Measurements from ENCODE around the gene LRRC8C.

The LRRC8C gene

DNA sequence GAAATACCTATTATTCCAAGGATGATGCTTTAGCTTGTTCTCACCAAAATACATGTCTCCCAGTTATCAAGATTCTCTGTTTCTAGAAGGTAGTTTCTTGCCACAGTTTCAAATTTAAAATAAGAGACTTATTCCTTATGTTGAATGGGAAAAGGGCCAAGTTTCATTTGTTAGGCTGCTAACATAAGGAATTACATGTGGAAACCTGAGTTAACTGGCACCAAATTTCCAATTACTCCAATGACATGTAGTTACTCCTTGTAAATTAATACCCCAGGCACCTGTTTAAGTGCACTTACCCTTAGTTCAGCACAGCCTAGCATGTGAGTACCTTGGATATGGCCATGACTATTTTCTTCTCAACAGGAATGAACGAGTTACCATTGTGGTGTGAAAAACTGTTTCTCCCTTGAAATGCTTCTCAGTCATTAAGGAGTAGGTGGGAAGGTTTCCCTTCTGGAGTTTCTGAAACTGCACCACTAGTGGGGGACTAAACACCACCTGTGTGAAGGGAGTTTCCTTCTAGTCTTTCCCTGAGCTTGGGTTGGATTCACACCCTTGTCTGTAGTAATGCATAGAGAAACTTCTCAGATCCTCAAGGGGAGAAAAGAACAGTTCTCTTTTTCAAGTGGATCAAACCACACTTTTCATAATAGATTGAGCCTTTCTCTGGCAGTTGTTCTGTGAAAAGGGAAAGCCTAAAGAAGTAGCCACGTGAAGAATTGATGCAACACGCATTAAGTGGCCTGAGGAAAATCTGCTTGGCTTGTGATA is 32.3 kb upstream of the LRRC8C start:
- H3K27ac Mint-ChIP-seq (ENCODE audit: low read depth), result no peak overlapping the region

GRCh38 chr1:89602871-89603404 is 30.0 kb upstream of the LRRC8C start:
- Mint-ChIP-seq H3K27me3 (no peaks in the 10 kb centered on the region), H3K36me3 (ENCODE audit: insufficient read depth) (peaks cover 5% of the 10 kb centered on the region), H3K9me3 (no peaks in the 10 kb centered on the region), H3K27ac (ENCODE audit: low read depth) (peak overlapping the region; percentile 42), H3K4me1 (peaks cover 57% of the 10 kb centered on the region), H3K4me3 (peak overlapping the region; percentile 16)
- no peak for DNase-seq (ENCODE audit: low spot score in 2 of 2)
- ATAC-seq (replicated peaks; ENCODE audit: extremely low read depth, poor library complexity, severe bottlenecking), result no peak

More for the DNA sequence above, 32.3 kb upstream of the LRRC8C start:
- Mint-ChIP-seq H3K4me1 (peaks cover 34% of the 10 kb centered on the region), H3K9me3 (no peaks in the 10 kb centered on the region), H3K27me3 (no peaks in the 10 kb centered on the region), H3K36me3 (ENCODE audit: insufficient read depth) (no peaks in the 10 kb centered on the region), H3K4me3 (no peak overlapping the region)
- no peak for DNase-seq (ENCODE audit: low spot score in 2 of 2)
- no peak for ATAC-seq (replicated peaks; ENCODE audit: extremely low read depth, poor library complexity, severe bottlenecking)

DNA sequence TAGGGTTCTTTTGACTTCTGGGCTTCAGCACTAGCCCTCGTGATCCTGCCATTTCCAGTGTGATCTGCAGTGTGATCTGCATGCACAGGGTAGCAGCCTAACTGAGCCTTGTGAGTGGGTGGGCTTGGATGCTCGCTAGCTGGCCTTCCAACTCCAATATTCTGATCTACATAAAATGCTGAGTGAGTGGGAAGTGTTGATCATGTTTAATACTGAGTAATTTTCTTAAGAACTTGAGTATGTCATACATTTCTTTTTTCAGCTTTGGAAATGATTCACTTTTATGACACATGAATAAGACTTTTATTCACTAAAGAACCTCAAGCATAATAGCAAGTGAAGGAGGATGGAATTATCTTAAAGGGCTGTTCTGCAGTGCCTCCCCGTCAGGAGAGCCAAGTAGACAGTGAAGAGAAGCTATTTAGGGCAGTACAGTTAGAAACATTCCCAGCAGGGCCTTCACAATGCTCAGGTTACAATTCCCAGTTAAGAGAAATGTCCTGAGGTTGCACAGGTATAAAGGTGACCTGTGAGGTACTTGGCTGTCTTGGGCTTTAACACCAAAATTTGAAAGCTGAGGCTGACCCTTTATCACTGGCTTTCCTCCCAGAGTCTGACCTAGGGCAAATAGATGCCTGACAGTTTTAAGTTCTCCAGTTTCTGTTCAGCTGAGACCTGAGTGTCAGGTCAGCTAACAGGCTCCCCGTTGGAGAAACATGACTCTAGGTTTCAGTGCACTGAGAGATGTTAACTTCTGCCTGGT is 29.1 kb upstream of the LRRC8C start:
- Mint-ChIP-seq H3K4me1 (peaks cover 64% of the 10 kb centered on the region), H3K36me3 (ENCODE audit: insufficient read depth) (peaks cover 11% of the 10 kb centered on the region), H3K27ac (ENCODE audit: low read depth) (peak overlapping the region; percentile 42), H3K9me3 (no peaks in the 10 kb centered on the region), H3K27me3 (no peaks in the 10 kb centered on the region), H3K4me3 (no peak overlapping the region)
- DNase-seq (ENCODE audit: low spot score in 2 of 2) (no peak), ATAC-seq (replicated peaks; ENCODE audit: extremely low read depth, poor library complexity, severe bottlenecking) (no peak)

GRCh38 chr1:89604414-89604735 is 28.5 kb upstream of the LRRC8C start:
- Mint-ChIP-seq H3K36me3 (ENCODE audit: insufficient read depth) (peaks cover 14% of the 10 kb centered on the region), H3K9me3 (no peaks in the 10 kb centered on the region), H3K4me1 (peaks cover 64% of the 10 kb centered on the region), H3K27me3 (no peaks in the 10 kb centered on the region), H3K4me3 (no peak overlapping the region), H3K27ac (ENCODE audit: low read depth) (no peak overlapping the region)
- no peak for DNase-seq (ENCODE audit: low spot score in 2 of 2)
- ATAC-seq (replicated peaks; ENCODE audit: extremely low read depth, poor library complexity, severe bottlenecking), result no peak

GRCh38 chr1:89605692-89606091 is 27.2 kb upstream of the LRRC8C start:
- DNase-seq (ENCODE audit: low spot score in 2 of 2), result no peak
- Mint-ChIP-seq H3K4me3 (no peak overlapping the region), H3K27me3 (no peaks in the 10 kb centered on the region), H3K9me3 (no peaks in the 10 kb centered on the region), H3K27ac (ENCODE audit: low read depth) (peak overlapping the region; percentile 98), H3K4me1 (peaks cover 74% of the 10 kb centered on the region), H3K36me3 (ENCODE audit: insufficient read depth) (peaks cover 18% of the 10 kb centered on the region)
- no peak for ATAC-seq (replicated peaks; ENCODE audit: extremely low read depth, poor library complexity, severe bottlenecking)

- peaks cover 81% of the 10 kb centered on the region for H3K4me1 Mint-ChIP-seq
- peaks cover 21% of the 10 kb centered on the region for H3K36me3 Mint-ChIP-seq (ENCODE audit: insufficient read depth)
- no peaks in the 10 kb centered on the region for H3K9me3 Mint-ChIP-seq
- ATAC-seq (replicated peaks; ENCODE audit: extremely low read depth, poor library complexity, severe bottlenecking), result no peak
- no peak for DNase-seq (ENCODE audit: low spot score in 2 of 2)
- H3K27ac Mint-ChIP-seq (ENCODE audit: low read depth), result peak overlapping the region; percentile 98
- peak overlapping the region; percentile 33 for H3K4me3 Mint-ChIP-seq
- no peaks in the 10 kb centered on the region for H3K27me3 Mint-ChIP-seq
Observed at GRCh38 chr1:89606227-89606980, 26.5 kb upstream of the LRRC8C start.

DNA sequence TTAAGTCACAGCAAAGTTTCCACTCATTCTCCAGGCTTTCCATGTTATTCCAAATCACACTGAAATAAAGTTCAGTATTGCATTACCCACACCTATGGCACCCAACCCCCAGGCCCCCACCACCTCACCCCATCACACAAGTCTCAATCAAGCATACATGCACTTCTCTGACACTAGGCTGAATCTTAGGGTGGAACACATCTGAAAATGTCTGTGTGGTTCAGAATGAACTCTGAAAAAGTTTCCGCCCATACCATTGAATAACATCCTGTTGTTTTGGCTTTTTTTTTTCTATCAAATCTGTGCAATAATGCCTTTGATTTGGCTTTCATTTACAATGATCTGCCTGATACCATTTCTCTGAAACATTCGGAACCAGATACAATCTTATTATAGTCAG is 25.8 kb upstream of the LRRC8C start:
- peak; percentile 38 for ATAC-seq (replicated peaks; ENCODE audit: extremely low read depth, poor library complexity, severe bottlenecking)
- peaks cover 21% of the 10 kb centered on the region for H3K36me3 Mint-ChIP-seq (ENCODE audit: insufficient read depth)
- no peaks in the 10 kb centered on the region for H3K9me3 Mint-ChIP-seq
- H3K4me1 Mint-ChIP-seq, result peaks cover 84% of the 10 kb centered on the region
- peak overlapping the region; percentile 98 for H3K27ac Mint-ChIP-seq (ENCODE audit: low read depth)
- no peak for DNase-seq (ENCODE audit: low spot score in 2 of 2)
- peak overlapping the region; percentile 46 for H3K4me3 Mint-ChIP-seq
- H3K27me3 Mint-ChIP-seq, result no peaks in the 10 kb centered on the region

DNA sequence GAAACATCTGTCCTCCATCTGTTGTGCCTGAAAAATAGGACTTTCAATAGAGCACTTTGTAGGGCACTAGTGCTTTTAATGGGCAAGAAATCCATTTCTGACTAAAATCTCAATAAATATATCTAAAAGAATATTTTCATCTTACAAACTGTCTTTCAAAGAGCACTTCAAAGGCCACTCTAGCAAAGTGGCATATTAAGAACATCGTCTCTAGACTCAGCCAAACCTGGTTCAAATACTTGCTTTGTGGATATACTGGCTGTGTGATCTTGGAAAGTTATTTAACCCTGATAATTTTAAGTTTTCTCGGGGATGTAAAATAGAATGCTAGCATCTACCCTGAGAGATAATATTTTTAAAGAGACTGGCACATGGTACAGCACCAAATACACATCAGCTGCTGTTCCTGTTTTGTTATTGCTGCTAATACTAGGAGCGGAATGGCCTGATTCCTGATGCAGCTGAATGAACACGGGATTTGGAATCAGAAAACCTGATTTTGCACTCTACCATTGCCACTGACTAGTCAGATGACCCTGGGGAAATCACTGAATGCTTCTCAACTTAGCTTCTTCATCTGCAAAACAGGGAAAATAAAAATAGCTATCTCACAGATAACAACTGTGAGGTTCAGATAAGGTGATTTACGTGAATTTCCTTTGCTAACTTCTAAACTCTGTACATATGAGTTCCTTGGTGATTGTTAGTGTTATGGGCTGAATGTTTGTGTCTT is 25.2 kb upstream of the LRRC8C start:
- no peak for ATAC-seq (replicated peaks; ENCODE audit: extremely low read depth, poor library complexity, severe bottlenecking)
- Mint-ChIP-seq H3K4me1 (peaks cover 86% of the 10 kb centered on the region), H3K27me3 (no peaks in the 10 kb centered on the region), H3K36me3 (ENCODE audit: insufficient read depth) (peaks cover 21% of the 10 kb centered on the region), H3K4me3 (peak overlapping the region; percentile 85), H3K27ac (ENCODE audit: low read depth) (peak overlapping the region; percentile 98), H3K9me3 (no peaks in the 10 kb centered on the region)
- no peak for DNase-seq (ENCODE audit: low spot score in 2 of 2)

DNA sequence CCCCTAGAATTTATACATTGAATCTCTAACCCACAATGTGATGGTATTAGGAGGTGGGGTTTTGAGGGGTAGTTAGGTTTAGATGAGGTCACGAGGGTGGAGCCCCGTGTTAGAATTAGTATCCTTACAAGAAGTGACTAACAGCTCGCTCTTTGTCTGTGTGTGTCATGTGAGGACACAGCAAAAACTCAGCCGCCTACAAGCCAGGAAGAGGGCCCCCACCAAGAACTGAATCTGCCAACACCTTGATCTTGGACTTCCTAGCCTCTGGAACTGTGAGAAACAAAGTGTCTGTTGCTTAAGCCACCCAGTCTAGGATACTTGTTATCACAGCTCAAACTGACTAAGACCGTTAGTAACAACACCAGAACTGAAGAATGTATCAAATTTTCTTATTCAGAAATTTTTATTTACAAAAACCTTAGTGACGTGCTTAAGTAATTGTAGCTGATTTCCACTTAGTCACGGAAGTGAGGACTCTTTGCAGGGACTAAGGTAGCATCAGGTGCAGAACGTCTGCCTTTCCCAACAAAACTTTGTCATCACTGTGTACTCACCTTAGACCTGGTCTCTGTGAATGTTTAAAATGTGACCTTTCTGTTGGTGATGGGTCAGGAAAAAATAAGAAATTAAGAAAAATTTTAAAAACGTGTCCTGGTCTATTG is 24.5 kb upstream of the LRRC8C start:
- Mint-ChIP-seq H3K27ac (ENCODE audit: low read depth) (peak overlapping the region; percentile 98), H3K36me3 (ENCODE audit: insufficient read depth) (peaks cover 21% of the 10 kb centered on the region), H3K9me3 (no peaks in the 10 kb centered on the region), H3K27me3 (no peaks in the 10 kb centered on the region), H3K4me1 (peaks cover 82% of the 10 kb centered on the region), H3K4me3 (peak overlapping the region; percentile 85)
- DNase-seq (ENCODE audit: low spot score in 2 of 2) (peak; percentile 38 to 74), ATAC-seq (replicated peaks; ENCODE audit: extremely low read depth, poor library complexity, severe bottlenecking) (peak; percentile 66)

GRCh38 chr1:89608984-89609725 is 23.8 kb upstream of the LRRC8C start:
- Mint-ChIP-seq H3K4me3 (peak overlapping the region; percentile 85), H3K9me3 (no peaks in the 10 kb centered on the region), H3K4me1 (peaks cover 81% of the 10 kb centered on the region), H3K36me3 (ENCODE audit: insufficient read depth) (peaks cover 21% of the 10 kb centered on the region), H3K27ac (ENCODE audit: low read depth) (peak overlapping the region; percentile 98), H3K27me3 (no peaks in the 10 kb centered on the region)
- DNase-seq (ENCODE audit: low spot score in 2 of 2), result peak; percentile 46 to 64
- ATAC-seq (replicated peaks; ENCODE audit: extremely low read depth, poor library complexity, severe bottlenecking), result peak; percentile 46

- H3K36me3 Mint-ChIP-seq (ENCODE audit: insufficient read depth), result peaks cover 21% of the 10 kb centered on the region
- peak overlapping the region; percentile 98 for H3K27ac Mint-ChIP-seq (ENCODE audit: low read depth)
- peaks cover 84% of the 10 kb centered on the region for H3K4me1 Mint-ChIP-seq
- no peaks in the 10 kb centered on the region for H3K9me3 Mint-ChIP-seq
- no peaks in the 10 kb centered on the region for H3K27me3 Mint-ChIP-seq
- ATAC-seq (replicated peaks; ENCODE audit: extremely low read depth, poor library complexity, severe bottlenecking) (no peak), DNase-seq (ENCODE audit: low spot score in 2 of 2) (peak in 1 of 2 donors; percentile 22)
- H3K4me3 Mint-ChIP-seq, result peak overlapping the region; percentile 85
Observed at GRCh38 chr1:89609781-89610456, 23.0 kb upstream of the LRRC8C start.
